ENCODE data around the gene PAM16.
"Not testable (repeated sequence)": the region's sequence is repeated elsewhere in the genome, so short reads cannot be mapped to it uniquely, and the experiment has no call there.

The PAM16 gene

DNA sequence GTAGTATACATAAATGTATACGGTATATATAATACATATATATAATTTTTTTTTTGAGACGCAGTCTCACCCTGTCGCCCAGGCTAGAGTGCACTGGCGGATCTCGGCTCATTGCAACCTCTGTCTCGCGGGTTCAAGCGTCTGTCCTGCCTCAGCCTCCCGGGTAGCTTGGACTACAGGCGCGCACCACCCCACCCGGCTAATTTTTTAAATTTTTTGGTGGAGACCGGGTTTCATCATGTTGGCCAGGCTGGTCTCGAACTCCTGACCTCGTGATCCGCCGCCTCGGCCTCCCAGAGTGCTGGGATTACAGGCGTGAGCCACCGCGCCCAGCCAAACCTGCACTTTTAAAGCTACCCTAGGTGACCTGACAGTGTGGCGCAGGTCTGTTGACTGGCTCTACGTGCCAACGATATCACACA, 745 bp downstream of the PAM16 start:
- no peak for DNase-seq

- DNase-seq: no peak
These were observed 1.8 kb downstream of the PAM16 start for GRCh38 chr16:4349332-4349731.

DNA sequence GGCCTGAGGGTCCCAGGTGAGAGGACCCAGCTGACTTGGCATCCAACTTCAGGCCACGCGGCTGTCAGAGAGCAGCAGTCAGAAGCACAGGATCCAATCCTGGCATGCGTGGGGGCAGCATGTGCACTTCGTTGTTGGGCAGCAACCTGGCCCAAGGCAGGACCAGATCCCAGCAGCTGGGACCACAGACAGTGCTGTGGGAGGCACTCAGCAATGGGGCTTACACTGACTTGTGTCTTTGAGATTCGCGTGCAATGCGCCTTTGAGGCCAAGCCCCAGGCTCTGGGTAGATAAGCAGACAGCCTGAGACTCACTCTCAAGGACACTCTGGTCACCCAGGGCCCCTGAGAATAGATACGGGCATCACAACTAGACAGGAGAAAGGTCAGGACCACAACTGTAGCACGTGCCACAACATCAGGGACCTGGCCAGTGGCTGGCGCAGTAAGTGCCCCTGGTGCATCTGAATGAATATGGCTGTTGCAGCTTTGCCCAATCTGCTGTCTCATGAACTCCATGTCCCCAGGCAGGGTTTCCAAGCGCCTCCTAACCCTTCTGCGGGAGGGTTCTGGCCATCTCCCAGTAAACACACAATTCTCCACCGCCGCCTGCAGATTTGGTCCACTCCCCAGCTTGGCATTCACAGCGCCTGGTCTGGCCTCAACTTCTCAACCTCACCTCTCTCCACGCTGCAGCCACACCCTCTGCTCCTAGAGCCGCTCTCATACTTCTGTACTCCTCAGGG, 3.2 kb downstream of the PAM16 start:
- no peak for DNase-seq

GRCh38 chr16:4347010-4347409, 4.1 kb downstream of the PAM16 start:
- DNase-seq: no peak

DNA sequence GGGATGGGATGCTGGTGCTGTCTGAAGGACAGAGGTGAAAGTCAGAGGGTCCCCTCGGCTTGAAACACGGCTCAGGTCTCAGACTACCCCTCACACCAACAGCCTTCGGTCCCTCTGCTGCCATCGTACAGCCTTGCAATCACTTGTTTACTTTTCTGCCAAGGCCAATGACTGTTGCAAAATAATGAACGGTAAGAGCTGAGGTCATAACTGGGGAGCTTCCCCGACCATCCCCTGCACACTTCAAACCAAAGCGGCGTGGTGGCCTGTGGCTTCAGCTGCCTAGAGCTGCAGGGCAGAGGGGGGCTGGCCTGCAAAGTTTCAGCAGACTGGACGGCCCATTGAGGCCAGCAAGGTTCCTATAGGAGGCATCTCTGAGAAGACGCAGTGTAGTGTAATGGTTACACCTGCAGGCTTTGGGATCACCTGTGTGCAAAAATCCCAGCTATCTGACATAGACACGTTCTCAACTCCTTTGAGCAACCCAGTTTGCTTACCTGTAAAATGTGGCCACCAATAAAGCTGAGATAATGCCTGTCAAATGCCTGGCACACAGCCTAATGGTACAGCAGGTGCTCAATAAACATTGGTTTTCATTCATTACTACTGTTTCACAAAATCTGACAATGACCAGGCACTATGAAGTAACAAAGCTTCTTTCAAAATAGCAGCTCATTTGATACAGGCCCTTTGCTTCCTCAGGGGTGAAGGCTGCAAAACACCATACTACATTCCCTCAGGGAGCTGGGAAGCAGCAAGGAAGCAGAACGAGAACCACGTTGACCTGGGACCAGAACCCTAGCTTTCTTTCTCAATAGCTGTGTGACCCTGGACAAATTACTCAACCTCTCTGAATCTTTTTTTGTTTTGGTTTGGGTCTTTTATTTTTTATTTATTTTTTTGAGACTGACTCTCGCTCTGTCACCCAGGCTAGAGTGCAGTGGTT, 5.0 kb downstream of the PAM16 start:
- DNase-seq: peak; percentile 65

- DNase-seq: peak; percentile 93
These were observed 5.9 kb downstream of the PAM16 start for GRCh38 chr16:4344983-4345835.

DNA sequence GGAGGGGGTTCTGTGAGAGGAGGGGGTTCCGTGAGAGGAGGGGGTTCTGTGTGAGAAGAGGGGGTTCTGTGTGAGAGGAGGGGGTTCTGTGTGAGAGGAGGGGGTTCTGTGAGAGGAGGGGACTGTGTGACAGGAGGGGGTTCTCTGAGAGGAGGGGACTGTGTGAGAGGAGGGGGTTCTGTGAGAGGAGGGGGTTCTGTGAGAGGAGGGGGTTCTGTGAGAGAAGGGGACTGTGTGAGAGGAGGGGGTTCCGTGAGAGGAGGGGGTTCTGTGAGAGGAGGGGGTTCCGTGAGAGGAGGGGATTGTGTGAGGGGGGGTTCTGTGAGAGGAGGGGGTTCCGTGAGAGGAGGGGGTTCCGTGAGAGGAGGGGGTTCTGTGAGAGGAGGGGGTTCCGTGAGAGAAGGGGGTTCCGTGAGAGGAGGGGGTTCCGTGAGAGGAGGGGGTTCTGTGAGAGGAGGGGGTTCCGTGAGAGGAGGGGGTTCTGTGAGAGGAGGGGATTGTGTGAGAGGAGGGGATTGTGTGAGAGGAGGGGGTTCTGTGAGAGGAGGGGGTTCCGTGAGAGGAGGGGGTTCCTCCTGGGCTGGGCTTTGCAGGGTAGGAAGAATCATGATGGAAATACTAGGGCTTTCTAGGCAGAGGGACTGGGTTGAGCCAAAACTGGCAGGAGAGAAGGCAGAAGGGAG, 6.7 kb downstream of the PAM16 start:
- not testable (repeated sequence) for DNase-seq

DNA sequence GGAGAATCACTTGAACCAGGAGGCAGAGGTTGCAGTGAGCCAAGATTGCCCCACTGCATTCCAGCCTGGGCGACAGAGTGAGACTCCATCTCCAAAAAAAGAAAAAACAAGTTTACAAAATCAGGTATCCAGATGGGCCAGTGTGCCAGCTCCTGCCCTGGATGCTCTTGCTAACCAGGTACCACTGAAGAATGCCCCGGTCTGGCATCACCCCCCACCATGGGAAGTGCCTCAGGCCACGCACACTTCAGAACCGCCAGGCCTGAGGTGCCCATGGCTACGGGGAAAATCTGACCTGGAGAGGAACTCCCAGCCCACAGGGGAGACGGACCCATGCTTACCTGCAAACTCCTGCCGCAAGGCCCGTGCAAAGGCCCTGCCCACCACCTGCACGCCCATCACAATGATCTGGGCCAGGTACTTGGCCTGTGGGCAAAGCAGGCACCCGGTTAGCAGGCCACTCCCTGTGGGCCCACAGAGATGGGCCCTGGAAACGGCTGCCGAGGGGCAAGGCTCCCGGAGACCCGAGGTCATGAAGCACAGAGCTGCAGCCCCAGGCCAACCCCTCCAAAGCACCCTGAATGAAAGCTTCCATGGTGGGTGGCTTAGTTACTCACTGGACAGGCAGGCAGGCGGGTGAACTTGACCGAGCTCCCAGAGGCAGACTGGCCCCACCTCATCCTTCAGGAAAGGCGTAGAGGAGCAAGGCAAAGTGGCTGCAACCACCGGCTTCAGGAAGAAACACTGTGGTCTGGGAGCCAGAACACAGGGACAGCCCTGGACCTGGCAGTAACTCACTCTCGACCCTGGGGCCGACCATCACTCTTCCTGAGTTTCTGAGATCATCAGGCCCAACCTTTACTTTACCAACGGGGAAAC, 8.0 kb downstream of the PAM16 start:
- no peak for DNase-seq

GRCh38 chr16:4341250-4341649, 9.9 kb downstream of the PAM16 start:
- DNase-seq: no peak

DNA sequence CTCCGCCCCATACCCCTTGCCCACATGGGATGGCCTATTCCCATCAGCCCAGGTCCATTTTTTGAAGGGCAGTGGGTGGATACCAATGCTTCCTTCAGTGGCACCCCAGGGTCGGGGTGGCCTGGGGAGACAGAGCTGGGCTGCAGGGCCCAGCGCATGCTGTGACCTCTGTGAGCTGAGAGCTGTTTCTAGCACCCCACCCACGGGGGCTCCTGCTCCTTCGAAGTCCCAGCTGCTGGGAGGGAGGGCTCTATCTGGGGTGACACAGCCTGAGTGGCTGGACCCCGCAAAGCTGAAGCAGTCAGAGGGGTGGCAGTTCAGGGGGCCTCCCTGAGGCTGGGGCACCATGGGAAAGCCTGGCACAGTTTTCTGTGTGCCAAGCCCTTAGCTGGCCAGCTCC, 10.7 kb downstream of the PAM16 start:
- DNase-seq: no peak

- DNase-seq: peak; percentile 88
These were observed 11.2 kb downstream of the PAM16 start for GRCh38 chr16:4339909-4340308.

- DNase-seq: no peak
These were observed 11.7 kb downstream of the PAM16 start for GRCh38 chr16:4339455-4339854.

DNA sequence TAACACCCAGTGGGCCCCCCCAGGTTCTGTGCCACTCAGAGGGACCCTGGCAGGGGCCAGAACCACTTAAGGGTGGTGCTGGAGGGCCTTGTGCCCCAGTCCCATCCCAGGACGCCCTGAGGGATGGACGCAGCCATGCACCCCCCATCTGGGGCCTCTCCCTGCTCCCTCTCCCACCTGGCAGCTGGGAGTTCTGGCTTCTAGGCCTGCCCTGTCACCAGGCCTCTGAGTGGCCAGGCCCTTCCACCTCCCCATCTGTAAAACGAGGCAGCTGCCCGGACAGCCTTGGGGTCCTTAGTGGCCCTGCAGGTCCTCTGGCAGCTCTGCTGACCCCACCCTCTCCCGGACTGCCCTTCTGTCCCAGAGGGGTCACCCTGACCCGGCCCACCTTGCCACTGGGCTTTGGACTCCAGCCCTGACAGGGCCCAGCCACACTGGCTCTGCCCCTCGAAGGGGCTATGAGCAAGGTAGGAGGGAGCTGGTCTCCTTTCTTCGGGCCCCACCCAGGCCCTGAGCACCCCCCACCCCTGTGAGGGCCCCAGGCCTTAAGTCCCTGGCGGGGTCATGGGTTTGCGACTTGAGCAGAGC, 12.3 kb downstream of the PAM16 start:
- no peak for DNase-seq

- DNase-seq: no peak
These were observed 13.0 kb downstream of the PAM16 start for GRCh38 chr16:4338125-4338582.

DNA sequence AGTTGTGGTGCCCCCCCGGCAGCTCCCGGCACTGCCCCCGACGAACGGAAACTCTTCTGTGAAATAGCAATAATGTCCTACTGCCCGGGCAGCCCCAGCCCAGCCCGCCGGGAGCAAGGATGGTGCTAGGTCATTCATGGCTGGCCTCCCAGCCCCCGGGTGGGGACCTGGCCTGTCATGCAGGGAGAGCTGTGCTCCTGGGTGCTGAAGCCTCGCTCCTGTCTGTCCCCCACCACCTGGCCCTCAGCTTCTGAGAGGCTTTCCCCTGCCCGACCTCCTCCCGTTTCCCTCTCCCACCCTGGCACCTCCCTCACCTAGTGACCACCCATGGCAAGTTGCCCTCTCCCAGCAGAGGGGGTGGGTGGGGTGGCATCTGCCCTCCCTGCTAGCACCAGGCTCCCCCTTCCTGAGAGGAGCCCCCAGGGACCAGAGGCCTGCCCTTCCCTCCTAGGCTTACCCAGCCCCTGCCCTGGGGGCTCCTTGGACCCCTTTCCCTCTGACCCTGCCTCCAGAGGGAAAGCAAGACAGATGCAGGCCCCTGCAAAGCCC, 13.5 kb downstream of the PAM16 start:
- no peak for DNase-seq

DNA sequence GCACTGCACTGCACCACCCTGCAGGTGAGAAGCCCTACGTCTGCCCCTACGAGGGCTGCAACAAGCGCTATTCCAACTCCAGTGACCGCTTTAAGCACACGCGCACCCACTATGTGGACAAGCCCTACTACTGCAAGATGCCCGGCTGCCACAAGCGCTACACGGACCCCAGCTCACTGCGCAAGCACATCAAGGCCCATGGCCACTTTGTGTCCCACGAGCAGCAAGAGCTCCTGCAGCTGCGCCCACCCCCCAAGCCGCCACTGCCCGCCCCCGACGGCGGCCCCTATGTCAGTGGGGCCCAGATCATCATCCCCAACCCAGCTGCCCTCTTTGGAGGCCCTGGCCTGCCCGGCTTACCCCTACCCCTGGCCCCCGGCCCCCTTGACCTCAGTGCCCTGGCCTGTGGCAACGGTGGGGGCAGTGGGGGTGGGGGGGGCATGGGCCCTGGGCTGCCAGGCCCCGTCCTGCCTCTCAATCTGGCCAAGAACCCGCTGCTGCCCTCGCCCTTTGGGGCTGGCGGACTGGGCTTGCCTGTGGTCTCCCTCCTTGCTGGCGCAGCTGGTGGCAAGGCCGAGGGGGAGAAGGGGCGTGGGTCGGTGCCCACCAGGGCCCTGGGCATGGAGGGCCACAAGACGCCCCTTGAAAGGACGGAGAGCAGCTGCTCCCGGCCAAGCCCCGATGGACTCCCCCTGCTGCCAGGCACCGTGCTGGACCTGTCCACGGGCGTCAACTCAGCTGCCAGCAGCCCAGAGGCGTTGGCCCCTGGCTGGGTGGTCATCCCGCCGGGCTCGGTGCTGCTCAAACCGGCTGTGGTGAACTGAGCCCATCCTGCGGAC, 14.2 kb downstream of the PAM16 start:
- DNase-seq: no peak

GRCh38 chr16:4334724-4335495, 16.2 kb downstream of the PAM16 start:
- no peak for DNase-seq

GRCh38 chr16:4333714-4334113, 17.4 kb downstream of the PAM16 start:
- DNase-seq: not testable (repeated sequence)

- DNase-seq: no peak
These were observed 17.8 kb downstream of the PAM16 start for GRCh38 chr16:4333308-4333638.

Data from NCI-H345 (cell line).